Hepatocyte (in vitro differentiated cells): ENCODE data around the gene PLXNA2. TPM values are rescaled to one million over a fixed set of nuclear protein-coding genes. Genes with fewer than 3 reads are reported as not detected.

Experiments used
- DNase-seq: peaks from one replicate; pipeline ENCODE4 v3.0.0-alpha.2; 2016; ENCODE audit warnings: low spot score
- H2AFZ ChIP-seq: fragments of 200-600 bp; sonication (generic); 2 replicates; pipeline ENCODE4 v1.6.0; 2016; ENCODE audit warnings: antibody characterized with exemption, mild to moderate bottlenecking
- H3K27ac ChIP-seq: fragments of 200-600 bp; sonication (generic); 2 replicates; pipeline ENCODE4 v1.5.1; 2016; ENCODE audit warnings: mild to moderate bottlenecking
- H3K27me3 ChIP-seq: fragments of 200-600 bp; sonication (generic); 2 replicates; pipeline ENCODE4 v1.6.1; 2016
- H3K36me3 ChIP-seq: fragments of 200-600 bp; sonication (generic); replicated peaks from 2 replicates; pipeline ENCODE4 v1.5.1; 2016; ENCODE audit warnings: low read depth; ENCODE audit not compliant: insufficient read depth
- H3K4me1 ChIP-seq: fragments of 200-600 bp; sonication (generic); 2 replicates; pipeline ENCODE4 v1.5.1; 2016; ENCODE audit warnings: mild to moderate bottlenecking, moderate library complexity; ENCODE audit not compliant: insufficient read depth
- H3K4me2 ChIP-seq: fragments of 200-600 bp; sonication (generic); 2 replicates; pipeline ENCODE4 v1.6.0; 2016
- H3K4me3 ChIP-seq: fragments of 200-600 bp; sonication (generic); 2 replicates; pipeline ENCODE4 v1.5.1; 2016; ENCODE audit warnings: mild to moderate bottlenecking
- H3K79me2 ChIP-seq: fragments of 200-600 bp; sonication (generic); 2 replicates; pipeline ENCODE4 v1.6.0; 2017; ENCODE audit warnings: mild to moderate bottlenecking
- H3K9me2 ChIP-seq: fragments of 200-600 bp; sonication (generic); replicated peaks from 2 replicates; pipeline ENCODE4 v1.6.0; 2017; ENCODE audit warnings: mild to moderate bottlenecking; ENCODE audit not compliant: insufficient read depth
- H3K9me3 ChIP-seq: fragments of 200-600 bp; sonication (generic); 2 replicates; pipeline ENCODE4 v1.5.1; 2016; ENCODE audit warnings: low read depth, mild to moderate bottlenecking
- H4K20me1 ChIP-seq: fragments of 200-600 bp; sonication (generic); 2 replicates; pipeline ENCODE4 v1.6.0; 2016; ENCODE audit warnings: mild to moderate bottlenecking; ENCODE audit not compliant: insufficient read depth, poor library complexity, severe bottlenecking
- EZH2 ChIP-seq: fragments of 200-600 bp; sonication (generic); IDR thresholded peaks from 2 replicates; pipeline ENCODE4 v1.6.1; 2016; ENCODE audit warnings: antibody characterized with exemption, mild to moderate bottlenecking, borderline replicate concordance
- EZH2phosphoT487 ChIP-seq: fragments of 200-600 bp; sonication (generic); IDR thresholded peaks from one replicate; pipeline ENCODE4 v1.6.1; 2018; ENCODE audit warnings: antibody characterized with exemption, mild to moderate bottlenecking, low read depth, moderate library complexity; ENCODE audit not compliant: unreplicated experiment, severe bottlenecking
- WGBS: methylation state at CpG from one replicate; pipeline ENCODE4 v1.1.6; 2016; ENCODE audit warnings: low lambda C conversion rate; ENCODE audit errors: missing lambda C conversion rate; 5-methylcytosine and 5-hydroxymethylcytosine counted together
- polyA plus RNA-seq: library from polyadenylated mRNA; unstranded; fragments of >200 nt; fragmentation: Nextera tagmentation; extraction: Ambion mirVana; gene quantifications from 2 replicates; pipeline ENCODE4 v1.2.1, GENCODE V29; 2016
- total RNA-seq: library from RNA; depleted of rRNA; stranded (reverse); fragments of >200 nt; gene quantifications from 2 replicates; pipeline ENCODE4 v1.2.3, GENCODE V29; 2014
- TF ChIP-seq, protein P1 (sequence below): fragments of 200-600 bp; sonication (generic); IDR thresholded peaks from 2 replicates; pipeline ENCODE4 v1.5.1; 2016; ENCODE audit warnings: antibody characterized with exemption, mild to moderate bottlenecking; ENCODE audit not compliant: poor library complexity

PLXNA2 gene
- total and polyA plus RNA-seq, 2 experiments from 2014 or later, result 9.8 to 13.1 TPM

DNA sequence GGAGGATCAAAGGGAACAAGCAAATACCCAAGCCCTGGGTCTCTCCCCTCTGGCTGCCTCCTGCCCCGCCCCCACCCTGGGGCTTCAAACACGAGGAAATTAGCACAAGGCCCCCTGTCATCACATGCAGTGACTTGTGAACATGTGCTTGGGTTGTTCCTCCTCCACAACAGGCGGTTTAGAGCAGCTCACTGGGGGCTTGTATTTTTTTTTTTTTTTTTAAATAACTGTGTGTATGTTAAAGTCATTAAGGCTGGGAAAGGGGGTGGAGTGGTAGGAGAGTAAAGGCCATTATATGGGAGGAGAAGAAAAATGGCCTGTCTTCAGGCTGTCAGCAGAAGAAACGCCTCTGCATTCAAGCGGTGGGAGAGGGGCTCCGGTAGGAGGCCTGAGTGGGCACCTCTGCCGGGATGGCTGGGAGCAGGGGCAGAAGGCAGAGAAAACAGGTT, 64.2 kb downstream of the PLXNA2 start:
- Histone ChIP-seq H3K4me2 (no peak overlapping the region), H3K36me3 (no peaks in the 10 kb centered on the region), H3K79me2 (no peaks in the 10 kb centered on the region), H4K20me1 (no peaks in the 10 kb centered on the region), H2AFZ (no peak overlapping the region), H3K27ac (peak overlapping the region; percentile 89), H3K4me1 (peaks cover 82% of the 10 kb centered on the region), H3K4me3 (no peak overlapping the region), H3K27me3 (no peaks in the 10 kb centered on the region), H3K9me3 (no peaks in the 10 kb centered on the region), H3K9me2 (no peaks in the 10 kb centered on the region)
- TF ChIP-seq EZH2 (no peak), EZH2phosphoT487 (no peak)
- TF ChIP-seq, protein P1, sequence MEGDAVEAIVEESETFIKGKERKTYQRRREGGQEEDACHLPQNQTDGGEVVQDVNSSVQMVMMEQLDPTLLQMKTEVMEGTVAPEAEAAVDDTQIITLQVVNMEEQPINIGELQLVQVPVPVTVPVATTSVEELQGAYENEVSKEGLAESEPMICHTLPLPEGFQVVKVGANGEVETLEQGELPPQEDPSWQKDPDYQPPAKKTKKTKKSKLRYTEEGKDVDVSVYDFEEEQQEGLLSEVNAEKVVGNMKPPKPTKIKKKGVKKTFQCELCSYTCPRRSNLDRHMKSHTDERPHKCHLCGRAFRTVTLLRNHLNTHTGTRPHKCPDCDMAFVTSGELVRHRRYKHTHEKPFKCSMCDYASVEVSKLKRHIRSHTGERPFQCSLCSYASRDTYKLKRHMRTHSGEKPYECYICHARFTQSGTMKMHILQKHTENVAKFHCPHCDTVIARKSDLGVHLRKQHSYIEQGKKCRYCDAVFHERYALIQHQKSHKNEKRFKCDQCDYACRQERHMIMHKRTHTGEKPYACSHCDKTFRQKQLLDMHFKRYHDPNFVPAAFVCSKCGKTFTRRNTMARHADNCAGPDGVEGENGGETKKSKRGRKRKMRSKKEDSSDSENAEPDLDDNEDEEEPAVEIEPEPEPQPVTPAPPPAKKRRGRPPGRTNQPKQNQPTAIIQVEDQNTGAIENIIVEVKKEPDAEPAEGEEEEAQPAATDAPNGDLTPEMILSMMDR, result no peak
- DNase-seq, result no peak
- 47% methylated on average over 7 of the region's 7 CpGs for WGBS

DNA sequence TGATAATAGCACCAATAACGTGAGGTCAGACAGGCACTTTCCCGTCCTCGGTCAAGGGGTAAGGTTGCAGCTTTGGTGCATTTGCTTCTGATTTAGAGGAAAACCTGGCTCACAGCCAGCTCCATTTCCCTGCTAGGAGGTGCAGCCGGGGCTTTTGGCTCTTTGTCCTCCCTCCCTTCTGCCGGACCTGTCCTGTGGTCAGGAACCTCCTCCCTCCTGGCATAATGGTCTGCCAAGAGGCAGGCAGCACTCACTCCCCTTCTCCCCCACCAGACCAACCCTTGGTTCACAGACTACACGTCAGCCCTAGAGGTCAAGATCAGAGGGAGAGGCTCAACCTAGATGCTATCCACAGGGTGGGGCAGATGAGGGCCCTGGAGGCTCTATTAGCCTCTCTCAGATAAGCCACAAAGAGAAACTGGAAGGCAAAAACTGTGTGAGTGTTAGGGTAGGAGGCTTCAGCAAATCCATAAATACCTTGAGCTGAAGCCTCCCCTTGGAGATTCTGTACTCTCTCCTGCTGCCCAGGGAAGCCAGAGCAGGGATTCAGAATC, 64.8 kb downstream of the PLXNA2 start:
- Histone ChIP-seq H4K20me1 (no peaks in the 10 kb centered on the region), H3K9me3 (no peaks in the 10 kb centered on the region), H2AFZ (no peak overlapping the region), H3K4me1 (peaks cover 83% of the 10 kb centered on the region), H3K4me2 (no peak overlapping the region), H3K79me2 (no peaks in the 10 kb centered on the region), H3K9me2 (no peaks in the 10 kb centered on the region), H3K4me3 (no peak overlapping the region), H3K36me3 (no peaks in the 10 kb centered on the region), H3K27me3 (no peaks in the 10 kb centered on the region), H3K27ac (peak overlapping the region; percentile 89)
- DNase-seq, result no peak
- WGBS, result 67% methylated on average over 6 of the region's 6 CpGs
- TF ChIP-seq, protein P1, result no peak
- no peak for TF ChIP-seq EZH2
- TF ChIP-seq EZH2phosphoT487, result no peak

DNA sequence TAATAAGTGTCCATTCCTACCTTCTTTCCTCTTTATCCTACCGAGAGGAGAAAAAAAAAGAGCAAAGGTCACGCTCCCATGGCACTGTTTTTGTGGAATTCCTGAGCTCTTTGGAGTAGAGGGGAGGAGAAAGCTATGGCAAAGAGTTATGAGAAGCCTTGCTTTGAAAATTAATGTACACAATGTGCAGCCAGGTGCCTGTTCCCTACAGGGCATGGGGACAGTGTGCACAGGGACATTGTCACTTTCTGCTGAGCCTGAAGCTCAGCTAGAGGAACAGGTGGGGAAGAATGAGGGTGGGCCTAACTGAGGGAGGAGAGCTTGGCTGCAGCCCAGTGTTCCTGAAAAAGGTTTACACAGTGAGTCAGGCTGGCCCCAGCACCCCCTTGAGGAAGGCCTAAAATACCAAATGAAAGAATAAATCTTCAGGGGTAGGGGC, 66.1 kb downstream of the PLXNA2 start:
- WGBS, result 75% methylated on average over 2 of the region's 2 CpGs
- Histone ChIP-seq H3K4me2 (peak overlapping the region; percentile 51), H2AFZ (no peak overlapping the region)

More for the DNA sequence above, 66.1 kb downstream of the PLXNA2 start:
- no peaks in the 10 kb centered on the region for H4K20me1 ChIP-seq
- DNase-seq, result peak; percentile 51
- no peak overlapping the region for H3K4me3 ChIP-seq
- no peaks in the 10 kb centered on the region for H3K9me3 ChIP-seq
- TF ChIP-seq EZH2, result no peak
- no peak for TF ChIP-seq EZH2phosphoT487
- TF ChIP-seq, protein P1, result no peak
- peak overlapping the region; percentile 89 for H3K27ac ChIP-seq
- no peaks in the 10 kb centered on the region for H3K27me3 ChIP-seq
- H3K79me2 ChIP-seq, result no peaks in the 10 kb centered on the region
- H3K36me3 ChIP-seq, result no peaks in the 10 kb centered on the region
- H3K4me1 ChIP-seq, result peaks cover 73% of the 10 kb centered on the region
- no peaks in the 10 kb centered on the region for H3K9me2 ChIP-seq
